ENCODE measurements around the gene AIG1. TPM values are rescaled to one million over a fixed set of nuclear protein-coding genes. Genes with fewer than 3 reads are reported as not detected.
A peak's percentile ranks its signal among the peaks of the same experiment; 100 is the strongest.

The AIG1 gene
- total RNA-seq, 3 donors from 2014 or later, result 18.5 to 21.5 (median 21.0) TPM

DNA sequence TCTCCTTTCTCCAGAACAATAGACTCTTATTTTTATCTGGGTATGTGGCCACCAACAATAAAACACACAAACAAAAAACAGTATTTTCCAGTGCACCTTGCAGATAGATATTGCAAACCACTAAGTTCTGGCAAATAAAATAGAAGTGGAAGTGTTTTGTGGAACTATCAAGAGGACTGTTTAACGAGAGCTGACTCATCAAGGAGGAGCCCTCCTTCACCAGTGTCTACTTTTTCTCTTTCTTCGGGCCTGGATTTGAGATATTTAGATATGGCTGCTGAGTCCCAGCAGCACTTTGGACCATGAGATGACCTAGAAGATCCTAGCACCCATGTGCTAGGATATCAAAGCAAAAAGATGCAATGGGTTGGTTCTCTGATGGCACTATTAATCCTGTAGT lies 154.7 kb downstream of the AIG1 start:
- intact Hi-C loops (cut with DNase I, micrococcal nuclease), result no loop called here
- no peaks in the 10 kb centered on the region for H3K36me3 ChIP-seq (ENCODE audit: low read depth)
- no peaks in the 10 kb centered on the region for H3K9me3 ChIP-seq
- TF ChIP-seq, protein P1, sequence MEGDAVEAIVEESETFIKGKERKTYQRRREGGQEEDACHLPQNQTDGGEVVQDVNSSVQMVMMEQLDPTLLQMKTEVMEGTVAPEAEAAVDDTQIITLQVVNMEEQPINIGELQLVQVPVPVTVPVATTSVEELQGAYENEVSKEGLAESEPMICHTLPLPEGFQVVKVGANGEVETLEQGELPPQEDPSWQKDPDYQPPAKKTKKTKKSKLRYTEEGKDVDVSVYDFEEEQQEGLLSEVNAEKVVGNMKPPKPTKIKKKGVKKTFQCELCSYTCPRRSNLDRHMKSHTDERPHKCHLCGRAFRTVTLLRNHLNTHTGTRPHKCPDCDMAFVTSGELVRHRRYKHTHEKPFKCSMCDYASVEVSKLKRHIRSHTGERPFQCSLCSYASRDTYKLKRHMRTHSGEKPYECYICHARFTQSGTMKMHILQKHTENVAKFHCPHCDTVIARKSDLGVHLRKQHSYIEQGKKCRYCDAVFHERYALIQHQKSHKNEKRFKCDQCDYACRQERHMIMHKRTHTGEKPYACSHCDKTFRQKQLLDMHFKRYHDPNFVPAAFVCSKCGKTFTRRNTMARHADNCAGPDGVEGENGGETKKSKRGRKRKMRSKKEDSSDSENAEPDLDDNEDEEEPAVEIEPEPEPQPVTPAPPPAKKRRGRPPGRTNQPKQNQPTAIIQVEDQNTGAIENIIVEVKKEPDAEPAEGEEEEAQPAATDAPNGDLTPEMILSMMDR (IDR thresholded peaks at IDR 0.05), result no peak
- ATAC-seq, result no peak
- H3K4me1 ChIP-seq (ENCODE audit: low read depth), result no peaks in the 10 kb centered on the region
- DNase-seq, result no peak
- H3K4me3 ChIP-seq, result no peak overlapping the region

- ATAC-seq, result no peak
- intact Hi-C loops (cut with DNase I, micrococcal nuclease), result no loop called here
- no peak for DNase-seq
- Histone ChIP-seq H3K9me3 (no peaks in the 10 kb centered on the region), H3K36me3 (ENCODE audit: low read depth) (no peaks in the 10 kb centered on the region), H3K4me1 (ENCODE audit: low read depth) (no peaks in the 10 kb centered on the region), H3K4me3 (no peak overlapping the region)
- TF ChIP-seq, protein P1 (IDR thresholded peaks at IDR 0.05), result no peak
These were observed 155.1 kb downstream of the AIG1 start for GRCh38 chr6:143215771-143216170.

- intact Hi-C loops (cut with DNase I, micrococcal nuclease), result no loop called here
- Histone ChIP-seq H3K4me1 (ENCODE audit: low read depth) (no peaks in the 10 kb centered on the region), H3K4me3 (no peak overlapping the region), H3K9me3 (no peaks in the 10 kb centered on the region), H3K36me3 (ENCODE audit: low read depth) (no peaks in the 10 kb centered on the region)
- TF ChIP-seq, protein P1 (IDR thresholded peaks at IDR 0.05), result no peak
- DNase-seq (no peak), ATAC-seq (no peak)
These were observed 157.5 kb downstream of the AIG1 start for GRCh38 chr6:143218233-143218632.

DNA sequence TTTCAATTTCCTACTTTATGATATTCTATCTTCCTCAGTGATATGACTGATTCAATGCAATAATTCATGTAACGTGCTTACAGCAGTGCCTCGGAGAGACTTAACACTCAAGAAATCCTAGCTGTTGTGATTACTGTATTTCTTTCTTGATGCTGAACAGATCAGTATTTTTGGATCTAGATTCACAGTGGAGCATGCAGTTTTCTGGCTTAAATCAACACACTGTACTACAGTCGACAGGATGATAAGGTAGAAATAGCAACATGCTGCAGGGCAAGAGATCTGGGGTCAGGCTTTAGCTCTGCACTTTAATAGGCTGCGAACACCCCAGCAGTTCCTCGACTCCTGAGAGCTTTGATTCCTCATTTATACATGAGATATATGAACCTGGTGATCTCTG lies 161.0 kb downstream of the AIG1 start:
- TF ChIP-seq, protein P1 (IDR thresholded peaks at IDR 0.05), result no peak
- ATAC-seq, result no peak
- intact Hi-C loops (cut with DNase I, micrococcal nuclease), result no loop called here
- Histone ChIP-seq H3K4me3 (no peak overlapping the region), H3K4me1 (ENCODE audit: low read depth) (no peaks in the 10 kb centered on the region), H3K9me3 (no peaks in the 10 kb centered on the region), H3K36me3 (ENCODE audit: low read depth) (no peaks in the 10 kb centered on the region)
- no peak for DNase-seq

GRCh38 chr6:143222310-143222709 lies 161.6 kb downstream of the AIG1 start:
- intact Hi-C loops (cut with DNase I, micrococcal nuclease), result no loop called here
- TF ChIP-seq, protein P1 (IDR thresholded peaks at IDR 0.05), result no peak
- Histone ChIP-seq H3K4me3 (no peak overlapping the region), H3K36me3 (ENCODE audit: low read depth) (no peaks in the 10 kb centered on the region), H3K4me1 (ENCODE audit: low read depth) (no peaks in the 10 kb centered on the region), H3K9me3 (no peaks in the 10 kb centered on the region)
- ATAC-seq (no peak), DNase-seq (no peak)

DNA sequence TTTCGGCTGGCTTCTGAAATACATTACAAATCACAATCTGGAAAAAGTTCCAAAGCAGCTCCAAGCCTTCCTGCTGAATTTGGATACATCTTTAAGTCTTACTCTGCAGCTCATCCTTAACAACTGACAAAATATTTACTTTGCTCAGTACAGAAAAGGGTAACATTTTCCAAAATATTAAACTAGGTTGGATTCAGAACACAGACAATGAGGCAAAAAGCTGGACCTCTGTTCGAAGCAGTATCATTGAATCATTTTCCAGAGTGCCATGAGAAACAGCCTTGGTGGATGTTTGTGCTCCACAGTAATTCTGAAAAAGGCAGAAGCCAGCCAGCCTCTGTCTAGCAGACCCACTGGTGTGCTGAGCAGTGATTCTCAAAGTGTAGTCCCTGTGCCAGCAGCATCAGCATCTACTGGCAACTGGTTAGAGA lies 162.1 kb downstream of the AIG1 start:
- intact Hi-C loops (cut with DNase I, micrococcal nuclease), result no loop called here
- TF ChIP-seq, protein P1 (IDR thresholded peaks at IDR 0.05), result no peak
- H3K36me3 ChIP-seq (ENCODE audit: low read depth), result no peaks in the 10 kb centered on the region
- peak; percentile 13 for ATAC-seq
- no peak overlapping the region for H3K4me3 ChIP-seq
- no peaks in the 10 kb centered on the region for H3K4me1 ChIP-seq (ENCODE audit: low read depth)
- no peaks in the 10 kb centered on the region for H3K9me3 ChIP-seq
- no peak for DNase-seq
